Fibroblast of lung (primary cell): ENCODE data around the gene ZSWIM7. TPM values are rescaled to one million over a fixed set of nuclear protein-coding genes. Genes with fewer than 3 reads are reported as not detected.

ENCODE experiments used
- DNase-seq, 2 donors: peaks; one replicate each; pipeline versions ENCODE4 v3.0.0 to v3.0.0-alpha.2; 2010; ENCODE audit warnings: low read depth in 2 of 2
- H2AFZ ChIP-seq: 2 replicates; pipeline ENCODE4 v1.5.1; 2012; ENCODE audit warnings: low read length, control low read depth, inconsistent platforms
- H3K27ac ChIP-seq: 2 replicates; pipeline ENCODE4 v1.5.1; 2011; ENCODE audit warnings: low read length, control low read depth; ENCODE audit not compliant: insufficient read depth
- H3K27me3 ChIP-seq: 2 replicates; pipeline ENCODE4 v1.5.1; 2011; ENCODE audit warnings: mild to moderate bottlenecking, low read length; ENCODE audit not compliant: control insufficient read depth, insufficient read depth
- H3K36me3 ChIP-seq: 2 replicates; pipeline ENCODE4 v1.5.1; 2011; ENCODE audit warnings: low read length; ENCODE audit not compliant: control insufficient read depth, insufficient read depth
- H3K4me1 ChIP-seq: 2 replicates; pipeline ENCODE4 v1.5.1; 2011; ENCODE audit warnings: low read length; ENCODE audit not compliant: control insufficient read depth, insufficient read depth; ENCODE audit errors: extremely low read depth
- H3K4me2 ChIP-seq: 2 replicates; pipeline ENCODE4 v1.5.1; 2011; ENCODE audit warnings: low read length, control low read depth; ENCODE audit not compliant: insufficient read depth; ENCODE audit errors: extremely low read depth
- H3K4me3 ChIP-seq, 4 experiments: fragments of 200-600 bp in 1 of 4; sonication (generic) in 1 of 4; replicated peaks in 1 of 4; 2 replicates each; pipeline ENCODE4 v1.5.1; 2011 to 2016; ENCODE audit warnings: low read length in 4 of 4, low read depth in 3 of 4, mild to moderate bottlenecking in 3 of 4, control low read depth in 2 of 4, inconsistent platforms in 1 of 4, mixed read lengths in 1 of 4; ENCODE audit not compliant: insufficient read depth in 1 of 4; ENCODE audit errors: control extremely low read depth in 1 of 4
- H3K79me2 ChIP-seq: 2 replicates; pipeline ENCODE4 v1.5.1; 2012; ENCODE audit warnings: mild to moderate bottlenecking, low read length, inconsistent platforms; ENCODE audit not compliant: control insufficient read depth, insufficient read depth
- H3K9ac ChIP-seq: 2 replicates; pipeline ENCODE4 v1.5.1; 2011; ENCODE audit warnings: mild to moderate bottlenecking, low read length, control low read depth; ENCODE audit not compliant: insufficient read depth
- H3K9me3 ChIP-seq: 2 replicates; pipeline ENCODE4 v1.5.1; 2012; ENCODE audit warnings: low read depth, low read length; ENCODE audit not compliant: control insufficient read depth, insufficient read depth
- H4K20me1 ChIP-seq: 2 replicates; pipeline ENCODE4 v1.5.1; 2011; ENCODE audit warnings: low read length; ENCODE audit not compliant: control insufficient read depth, insufficient read depth; ENCODE audit errors: extremely low read depth
- CTCF ChIP-seq, 2 donors: IDR thresholded peaks in 1 of 2; conservative IDR thresholded peaks in 1 of 2; 1 replicate in 1 of 2; 2 replicates in 1 of 2; pipeline ENCODE4 v1.5.1; 2011 to 2012; ENCODE audit warnings: low read length in 2 of 2, control low read depth in 1 of 2, inconsistent platforms in 1 of 2, low read depth in 1 of 2, mild to moderate bottlenecking in 1 of 2
- EZH2 ChIP-seq: IDR thresholded peaks from 2 replicates; pipeline ENCODE4 v1.5.1; 2012; ENCODE audit warnings: low read length, control low read depth, mild to moderate bottlenecking; ENCODE audit errors: missing control alignments
- polyA plus RNA-seq, 2 donors: library from polyadenylated mRNA; depleted of rRNA in 1 of 2; stranded (reverse) in 1 of 2; unstranded in 1 of 2; fragments of >200 nt; gene quantifications; 2 replicates each; pipeline ENCODE4 v1.2.1, GENCODE V29; 2011 to 2012; ENCODE audit warnings: missing spikeins in 1 of 2
- total RNA-seq: library from RNA; depleted of rRNA; stranded (reverse); fragments of >200 nt; gene quantifications from 2 replicates; pipeline ENCODE4 v1.2.1, GENCODE V29; 2014

Gene ZSWIM7
- total and polyA plus RNA-seq, 2 donors (not counting 1 experiment from before 2014, with no cell fraction given) = 17.6 to 28.9 TPM

GRCh38 chr17:15935891-15936290 lies 63.6 kb downstream of the ZSWIM7 start:
- H3K9ac ChIP-seq = no peak overlapping the region
- H4K20me1 ChIP-seq = no peaks in the 10 kb centered on the region
- TF ChIP-seq EZH2 = no peak
- TF ChIP-seq CTCF (conservative IDR thresholded peaks at IDR 0.05 in 1 of 2, IDR thresholded peaks at IDR 0.05 in 1 of 2; ENCODE audit: low read depth in 1 of 2, low read length in 2 of 2) = no peak
- H3K79me2 ChIP-seq = no peaks in the 10 kb centered on the region
- DNase-seq = no peak
- peaks cover 6% of the 10 kb centered on the region for H3K27me3 ChIP-seq
- no peak overlapping the region for H2AFZ ChIP-seq
- no peak overlapping the region for H3K4me3 ChIP-seq
- no peak overlapping the region for H3K27ac ChIP-seq
- H3K9me3 ChIP-seq = no peaks in the 10 kb centered on the region
- no peaks in the 10 kb centered on the region for H3K4me1 ChIP-seq
- H3K4me2 ChIP-seq = no peak overlapping the region
- no peaks in the 10 kb centered on the region for H3K36me3 ChIP-seq

DNA sequence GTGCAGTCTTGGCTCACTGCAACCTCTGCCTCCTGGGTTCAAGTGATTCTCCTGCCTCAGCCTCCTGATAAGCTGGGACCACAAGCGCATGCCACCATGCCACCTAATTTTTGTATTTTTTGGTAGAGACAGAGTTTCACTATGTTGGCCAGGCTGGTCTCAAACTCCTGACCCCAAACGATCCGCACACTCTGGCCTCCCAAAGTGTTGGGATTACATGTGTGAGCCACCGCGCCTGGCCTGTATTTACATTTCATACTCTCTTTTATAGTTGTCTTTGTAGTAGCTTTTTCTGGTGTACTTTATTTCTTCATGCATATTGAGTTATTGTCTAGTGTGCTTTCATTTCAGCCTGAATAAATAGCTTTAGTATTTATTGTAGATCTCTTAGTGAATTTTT lies 64.6 kb downstream of the ZSWIM7 start:
- Histone ChIP-seq H3K4me2 (no peak overlapping the region), H3K36me3 (no peaks in the 10 kb centered on the region), H4K20me1 (no peaks in the 10 kb centered on the region), H3K4me3 (no peak overlapping the region), H3K9ac (no peak overlapping the region), H3K4me1 (no peaks in the 10 kb centered on the region), H3K9me3 (no peaks in the 10 kb centered on the region), H2AFZ (no peak overlapping the region), H3K79me2 (no peaks in the 10 kb centered on the region), H3K27me3 (peaks cover 3% of the 10 kb centered on the region), H3K27ac (no peak overlapping the region)
- DNase-seq = no peak
- TF ChIP-seq CTCF (conservative IDR thresholded peaks at IDR 0.05 in 1 of 2, IDR thresholded peaks at IDR 0.05 in 1 of 2; ENCODE audit: low read depth in 1 of 2, low read length in 2 of 2) = no peak
- TF ChIP-seq EZH2 = no peak

DNA sequence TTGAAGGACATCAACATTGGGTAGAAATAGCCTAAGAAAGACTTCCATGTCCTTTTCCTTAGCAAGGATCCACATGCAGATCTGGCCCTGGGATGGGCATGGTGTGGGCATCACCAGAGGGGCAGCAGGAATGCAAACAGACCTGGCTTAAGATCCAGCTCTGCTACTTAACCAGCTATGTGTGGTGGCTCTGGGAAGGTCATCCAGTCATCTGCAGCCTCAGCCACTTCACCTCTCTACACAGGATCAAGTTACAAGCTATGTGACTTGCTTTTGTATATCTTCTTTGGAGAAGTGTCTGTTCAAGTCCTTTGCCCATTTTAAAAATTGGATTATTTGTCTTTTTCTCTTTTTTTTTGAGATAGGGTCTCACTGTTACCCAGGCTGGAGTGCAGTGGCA lies 68.1 kb downstream of the ZSWIM7 start:
- Histone ChIP-seq H3K4me3 (no peak overlapping the region), H3K9me3 (no peaks in the 10 kb centered on the region), H4K20me1 (no peaks in the 10 kb centered on the region), H2AFZ (no peak overlapping the region), H3K9ac (no peak overlapping the region), H3K79me2 (no peaks in the 10 kb centered on the region), H3K27me3 (peaks cover 10% of the 10 kb centered on the region), H3K27ac (no peak overlapping the region), H3K36me3 (no peaks in the 10 kb centered on the region), H3K4me2 (no peak overlapping the region), H3K4me1 (no peaks in the 10 kb centered on the region)
- TF ChIP-seq CTCF (conservative IDR thresholded peaks at IDR 0.05 in 1 of 2, IDR thresholded peaks at IDR 0.05 in 1 of 2; ENCODE audit: low read depth in 1 of 2, low read length in 2 of 2) = no peak
- no peak for TF ChIP-seq EZH2
- DNase-seq = no peak
